ENCODE data around the gene SMYD2.
A peak's percentile ranks its signal among the peaks of the same experiment; 100 is the strongest.

Gene SMYD2

DNA sequence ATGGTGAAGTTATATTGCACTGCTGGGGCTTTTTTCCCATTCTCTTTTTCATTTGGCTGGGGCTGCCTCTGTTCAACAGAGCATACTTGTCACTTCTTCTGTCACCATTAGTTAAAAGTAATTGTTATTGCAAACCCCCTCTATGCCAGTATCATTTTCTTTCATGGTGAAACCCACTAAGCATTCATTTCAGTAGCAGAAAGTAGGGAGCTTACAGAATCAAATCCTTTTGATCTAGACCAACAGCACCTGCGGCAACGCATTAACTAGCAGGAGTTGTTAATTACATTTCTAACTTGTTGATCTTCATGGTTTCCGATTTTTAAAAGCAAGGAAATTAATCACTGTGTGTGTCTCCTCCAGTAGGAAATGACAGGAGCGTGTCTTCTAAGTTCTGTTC, 15.0 kb downstream of the SMYD2 start:
- TF ChIP-seq POU2F2 (IDR thresholded peaks at IDR 0.05; ENCODE audit: low read depth, low read length) (no peak), TAF1 (IDR thresholded peaks at IDR 0.05; ENCODE audit: low read depth, low read length) (no peak), SPI1 (IDR thresholded peaks at IDR 0.05; ENCODE audit: low read depth, low read length) (no peak), PAX5 (IDR thresholded peaks at IDR 0.05; ENCODE audit: insufficient read depth, low read length, severe bottlenecking) (no peak), POLR2AphosphoS5 (IDR thresholded peaks at IDR 0.05; ENCODE audit: low read depth, low read length) (no peak), POLR2A (IDR thresholded peaks at IDR 0.05; ENCODE audit: low read depth, low read length) (no peak)
- FAIRE-seq, result no peak
- no peak for DNase-seq (ENCODE audit: insufficient read length, low spot score)

DNA sequence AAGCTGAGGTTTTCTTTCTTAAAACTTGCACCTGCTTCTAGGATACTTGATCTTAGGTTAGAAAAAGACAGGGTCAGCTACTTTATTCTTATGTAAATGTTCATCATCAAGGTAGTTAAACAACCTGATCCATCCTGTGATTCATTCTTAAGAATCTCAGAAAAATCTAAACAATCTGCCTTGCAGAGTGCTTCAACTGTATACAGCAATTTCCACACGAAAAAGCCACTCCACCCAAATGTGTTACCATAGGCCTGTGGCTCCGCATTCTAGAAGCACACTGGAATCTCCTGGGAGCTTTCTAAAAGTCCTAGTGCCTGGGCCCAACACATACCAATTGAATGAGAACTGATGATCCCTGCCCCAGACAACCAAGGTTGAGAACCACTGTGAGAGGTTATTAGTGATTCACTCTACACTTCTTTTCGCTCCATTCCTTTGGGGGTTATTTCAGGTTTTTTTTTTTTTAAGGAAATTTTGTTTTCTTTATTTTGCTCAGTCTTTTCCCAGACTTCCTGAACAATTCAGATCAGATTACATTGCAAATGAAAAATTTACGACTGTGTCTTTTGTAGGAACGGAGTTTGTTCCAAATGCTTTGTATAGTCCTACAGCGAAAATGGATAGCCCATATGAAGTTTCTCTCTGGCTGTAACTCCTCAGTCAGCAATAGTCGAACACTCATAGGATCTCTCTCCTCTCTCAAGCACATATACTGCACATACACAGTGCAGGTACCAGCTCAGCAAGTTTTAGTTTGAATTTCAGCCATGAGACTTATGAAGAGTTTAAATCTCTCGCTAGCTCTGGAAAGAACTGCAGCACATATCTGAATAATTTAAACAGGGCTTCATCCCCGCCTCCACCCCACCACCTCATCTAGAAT, 16.1 kb downstream of the SMYD2 start:
- no peak for TF ChIP-seq POLR2A (IDR thresholded peaks at IDR 0.05; ENCODE audit: low read depth, low read length)
- TF ChIP-seq TAF1 (IDR thresholded peaks at IDR 0.05; ENCODE audit: low read depth, low read length), result no peak
- FAIRE-seq (no peak), DNase-seq (ENCODE audit: insufficient read length, low spot score) (no peak)

DNA sequence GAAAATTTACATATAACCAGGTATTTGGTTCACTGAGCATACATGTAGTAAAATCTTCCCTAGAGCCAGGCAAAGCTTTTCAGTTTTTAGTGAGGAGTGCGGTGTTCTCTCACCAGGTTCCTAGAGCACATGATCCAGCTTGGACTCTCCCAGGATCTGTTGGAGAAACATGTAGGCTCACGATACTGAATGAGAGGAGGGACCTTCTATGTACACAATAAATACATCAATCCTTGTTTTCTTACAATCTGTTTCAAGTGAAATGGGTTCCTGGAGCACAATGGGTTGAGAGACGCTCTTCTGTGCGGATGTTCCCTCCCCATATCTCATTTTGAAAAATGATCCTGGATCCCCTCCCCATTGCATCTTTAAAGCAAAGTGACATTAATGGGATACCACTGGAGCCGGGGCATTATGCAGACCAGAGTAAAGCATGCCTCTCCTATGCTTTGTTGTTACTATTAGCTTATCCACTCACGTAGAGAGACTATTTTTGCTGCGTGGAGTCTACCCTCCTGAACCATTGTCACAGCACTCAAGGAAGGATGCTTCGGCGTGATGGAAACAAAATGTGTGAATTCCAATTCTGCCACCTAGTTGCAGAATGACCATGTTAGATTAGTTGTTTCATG, 19.3 kb downstream of the SMYD2 start:
- DNase-seq (ENCODE audit: insufficient read length, low spot score), result no peak
- FAIRE-seq, result no peak
- no peak for TF ChIP-seq PAX5 (IDR thresholded peaks at IDR 0.05; ENCODE audit: insufficient read depth, low read length, severe bottlenecking)
- TF ChIP-seq TAF1 (IDR thresholded peaks at IDR 0.05; ENCODE audit: low read depth, low read length), result no peak
- no peak for TF ChIP-seq POLR2AphosphoS5 (IDR thresholded peaks at IDR 0.05; ENCODE audit: low read depth, low read length)

DNA sequence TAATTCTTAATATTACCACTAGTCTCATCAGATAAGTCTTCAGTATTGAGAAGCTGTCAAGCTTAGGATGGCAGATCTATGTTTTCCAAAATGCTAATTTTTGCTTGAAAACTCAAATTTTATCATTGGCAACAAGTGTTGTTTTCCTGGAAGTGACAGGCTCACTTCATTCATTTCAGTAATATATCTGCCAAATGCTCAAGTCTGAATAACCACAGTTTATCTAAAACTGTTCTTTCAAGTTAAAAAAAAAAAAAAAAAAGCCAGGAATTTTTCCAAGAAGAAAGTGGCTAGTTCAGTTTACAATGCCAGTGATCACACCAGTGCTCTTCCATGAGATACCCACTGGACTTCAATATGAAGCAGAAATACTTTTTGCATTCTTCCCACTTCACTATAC, 20.6 kb downstream of the SMYD2 start:
- no peak for DNase-seq (ENCODE audit: insufficient read length, low spot score)
- FAIRE-seq, result no peak
- TF ChIP-seq POLR2A (IDR thresholded peaks at IDR 0.05; ENCODE audit: low read depth, low read length) (no peak), POU2F2 (IDR thresholded peaks at IDR 0.05; ENCODE audit: low read depth, low read length) (no peak), PAX5 (IDR thresholded peaks at IDR 0.05; ENCODE audit: insufficient read depth, low read length, severe bottlenecking) (no peak), SPI1 (IDR thresholded peaks at IDR 0.05; ENCODE audit: low read depth, low read length) (no peak), POLR2AphosphoS5 (IDR thresholded peaks at IDR 0.05; ENCODE audit: low read depth, low read length) (no peak), TAF1 (IDR thresholded peaks at IDR 0.05; ENCODE audit: low read depth, low read length) (no peak)

DNA sequence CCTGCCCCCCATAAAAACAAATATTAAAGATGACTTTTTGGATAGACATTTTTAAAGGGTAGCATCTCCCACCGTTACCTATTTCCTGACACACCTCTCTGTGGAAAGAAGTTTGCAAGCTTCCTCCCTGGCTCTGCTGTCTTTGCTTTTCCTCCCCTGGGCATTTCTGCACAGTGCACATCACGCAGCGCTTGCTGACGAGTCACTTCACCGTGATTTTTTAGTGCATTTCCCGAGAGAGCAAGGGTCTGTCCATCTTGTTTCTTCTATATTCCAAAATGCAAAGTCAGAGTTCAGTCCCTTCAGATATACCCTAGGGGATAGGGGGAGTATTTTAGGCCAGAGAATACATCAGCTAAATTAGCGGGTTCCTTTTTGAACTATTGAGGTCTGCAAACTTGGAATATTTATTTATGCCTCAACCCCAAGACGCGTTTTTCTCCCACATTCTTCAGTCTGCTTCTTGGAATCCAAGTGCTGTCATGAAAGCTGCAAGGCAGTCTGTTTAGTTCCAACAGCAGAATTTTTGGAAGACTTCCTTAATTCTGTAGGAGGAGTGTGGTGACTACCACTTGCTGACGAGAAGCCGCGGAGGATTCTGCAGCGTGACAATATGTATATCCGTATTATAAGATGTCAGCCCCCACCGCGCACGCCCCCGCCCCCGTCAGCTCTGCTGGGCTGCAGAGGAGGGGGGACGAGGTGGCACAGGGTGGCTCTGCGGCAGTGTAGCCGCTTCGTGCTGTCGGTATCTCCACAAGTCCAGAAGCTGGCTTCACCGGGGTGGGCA, 22.4 kb downstream of the SMYD2 start:
- TF ChIP-seq SPI1 (IDR thresholded peaks at IDR 0.05; ENCODE audit: low read depth, low read length), result no peak
- TF ChIP-seq POLR2A (IDR thresholded peaks at IDR 0.05; ENCODE audit: low read depth, low read length), result no peak
- no peak for TF ChIP-seq POLR2AphosphoS5 (IDR thresholded peaks at IDR 0.05; ENCODE audit: low read depth, low read length)
- TF ChIP-seq POU2F2 (IDR thresholded peaks at IDR 0.05; ENCODE audit: low read depth, low read length), result no peak
- TF ChIP-seq PAX5 (IDR thresholded peaks at IDR 0.05; ENCODE audit: insufficient read depth, low read length, severe bottlenecking), result no peak
- no peak for TF ChIP-seq TAF1 (IDR thresholded peaks at IDR 0.05; ENCODE audit: low read depth, low read length)
- FAIRE-seq, result no peak
- no peak for DNase-seq (ENCODE audit: insufficient read length, low spot score)

DNA sequence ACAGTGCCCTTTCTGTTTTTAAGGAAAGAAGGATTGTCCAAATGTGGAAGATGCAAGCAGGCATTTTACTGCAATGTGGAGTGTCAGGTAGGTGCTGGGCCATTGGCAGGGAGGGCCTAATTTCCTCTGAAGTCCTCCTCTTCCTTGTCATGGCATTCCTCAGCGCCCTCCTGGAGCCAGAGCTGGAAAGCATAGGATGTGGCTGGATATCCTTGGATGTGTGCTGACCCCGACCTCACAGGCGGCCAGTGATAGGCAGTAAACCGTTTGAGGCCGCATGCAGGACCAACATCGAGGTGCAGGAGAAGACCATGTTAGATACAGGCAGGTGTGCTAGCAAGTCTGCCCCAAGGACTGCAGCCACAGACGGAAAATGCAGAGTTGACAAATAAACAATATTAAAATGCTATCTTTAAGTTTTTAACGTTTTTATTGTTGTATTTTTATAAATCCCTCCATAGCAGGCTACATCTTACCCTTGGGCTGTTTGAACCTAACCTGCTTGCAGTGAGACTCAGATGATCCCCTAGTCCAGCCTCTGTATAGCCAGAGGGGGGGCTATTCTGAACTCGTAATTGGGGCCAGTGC, 24.3 kb downstream of the SMYD2 start:
- FAIRE-seq (no peak), DNase-seq (ENCODE audit: insufficient read length, low spot score) (no peak)
- TF ChIP-seq POU2F2 (IDR thresholded peaks at IDR 0.05; ENCODE audit: low read depth, low read length) (no peak), POLR2A (IDR thresholded peaks at IDR 0.05; ENCODE audit: low read depth, low read length) (no peak), SPI1 (IDR thresholded peaks at IDR 0.05; ENCODE audit: low read depth, low read length) (no peak), TAF1 (IDR thresholded peaks at IDR 0.05; ENCODE audit: low read depth, low read length) (no peak), POLR2AphosphoS5 (IDR thresholded peaks at IDR 0.05; ENCODE audit: low read depth, low read length) (no peak), PAX5 (IDR thresholded peaks at IDR 0.05; ENCODE audit: insufficient read depth, low read length, severe bottlenecking) (no peak)

DNA sequence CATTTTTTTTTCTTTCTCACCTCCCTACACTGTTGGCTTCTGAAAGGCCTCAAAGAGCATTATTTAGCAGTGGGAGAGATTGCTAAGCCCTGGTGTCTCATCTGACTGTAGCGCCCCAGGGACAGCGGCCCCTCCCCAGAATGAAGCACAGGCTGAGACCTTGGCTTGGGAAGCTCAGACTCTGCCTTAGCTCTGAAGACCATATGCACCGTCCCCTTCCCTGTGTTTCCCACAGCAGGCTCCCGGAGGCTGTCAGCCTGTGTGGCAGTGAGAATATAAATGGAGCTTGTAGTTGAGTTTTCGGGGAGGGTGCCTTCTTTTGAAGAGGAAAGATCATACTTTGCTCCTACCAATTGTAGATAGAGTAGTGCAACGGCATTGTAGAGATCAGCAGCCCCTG, 25.3 kb downstream of the SMYD2 start:
- no peak for TF ChIP-seq SPI1 (IDR thresholded peaks at IDR 0.05; ENCODE audit: low read depth, low read length)
- no peak for TF ChIP-seq POU2F2 (IDR thresholded peaks at IDR 0.05; ENCODE audit: low read depth, low read length)
- TF ChIP-seq TAF1 (IDR thresholded peaks at IDR 0.05; ENCODE audit: low read depth, low read length), result no peak
- FAIRE-seq, result no peak
- no peak for DNase-seq (ENCODE audit: insufficient read length, low spot score)

DNA sequence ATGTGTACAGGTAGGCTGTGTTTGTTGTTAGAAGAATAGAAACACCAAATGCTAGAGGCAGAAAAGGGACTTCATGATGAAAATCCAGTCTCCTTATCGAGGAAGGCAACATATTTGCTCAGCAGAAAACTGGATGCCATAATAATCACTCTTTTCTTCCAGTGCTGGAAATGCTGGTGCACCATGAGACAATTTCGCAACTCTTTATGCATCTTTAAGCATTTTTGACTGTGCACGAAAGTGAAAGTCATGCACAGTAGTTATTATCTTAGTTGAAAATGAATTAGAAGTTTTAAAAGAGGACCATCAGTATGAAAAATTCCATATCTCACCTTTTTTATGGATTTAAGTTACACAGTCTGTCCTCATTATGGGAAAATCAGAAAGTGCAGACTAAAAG, 29.1 kb downstream of the SMYD2 start:
- TF ChIP-seq POU2F2 (IDR thresholded peaks at IDR 0.05; ENCODE audit: low read depth, low read length), result no peak
- TF ChIP-seq PAX5 (IDR thresholded peaks at IDR 0.05; ENCODE audit: insufficient read depth, low read length, severe bottlenecking), result no peak
- no peak for TF ChIP-seq TAF1 (IDR thresholded peaks at IDR 0.05; ENCODE audit: low read depth, low read length)
- no peak for TF ChIP-seq SPI1 (IDR thresholded peaks at IDR 0.05; ENCODE audit: low read depth, low read length)
- TF ChIP-seq POLR2AphosphoS5 (IDR thresholded peaks at IDR 0.05; ENCODE audit: low read depth, low read length), result no peak
- TF ChIP-seq POLR2A (IDR thresholded peaks at IDR 0.05; ENCODE audit: low read depth, low read length), result no peak
- FAIRE-seq (peak; percentile 48), DNase-seq (ENCODE audit: insufficient read length, low spot score) (no peak)
